Ovary (tissue), 3 donors: ENCODE data around the gene TBCK.

ENCODE experiments used
- CTCF ChIP-seq, 3 donors: fragments of 450-650 bp in 2 of 3; fragments of 200-600 bp in 1 of 3; IDR thresholded peaks; one replicate each; pipeline versions ENCODE4 v1.5.1 to v1.8.0; 2016 to 2022; ENCODE audit warnings: antibody characterized with exemption in 3 of 3, mild to moderate bottlenecking in 1 of 3
- EP300 ChIP-seq: sonication (generic); formaldehyde crosslinking; IDR thresholded peaks from one replicate; pipeline ENCODE4 v1.6.1; 2017; ENCODE audit warnings: antibody characterized with exemption
- POLR2A ChIP-seq: fragments of 450-650 bp; IDR thresholded peaks from one replicate; pipeline ENCODE4 v1.6.1; 2017; ENCODE audit warnings: antibody characterized with exemption, mild to moderate bottlenecking, moderate library complexity
- donor health status: DM: no; HTN: no; CAD: no.

- TF ChIP-seq CTCF (IDR thresholded peaks at IDR 0.05), result no peak
- TF ChIP-seq POLR2A, result no peak
- no peak for TF ChIP-seq EP300
Observed at GRCh38 chr4:106038908-106039307, 277.1 kb downstream of the TBCK start.
